Peyer's patch (tissue), 4 donors: Measurements from ENCODE around the gene MS4A4E.

Experiments used
- POLR2A ChIP-seq, 2 donors: fragments of 450-650 bp; IDR thresholded peaks; one replicate each; pipeline ENCODE4 v1.5.1; 2017; ENCODE audit warnings: antibody characterized with exemption in 2 of 2, mild to moderate bottlenecking in 2 of 2, moderate library complexity in 2 of 2
- TF ChIP-seq, protein P1 (sequence below), 6 experiments: fragments of 450-650 bp in 4 of 6; fragments of 200-600 bp in 2 of 6; sonication (generic) in 1 of 6; IDR thresholded peaks; one replicate each; pipeline ENCODE4 v1.5.1; 2017 to 2019; ENCODE audit warnings: antibody characterized with exemption in 6 of 6, mild to moderate bottlenecking in 3 of 6, moderate library complexity in 1 of 6

DNA sequence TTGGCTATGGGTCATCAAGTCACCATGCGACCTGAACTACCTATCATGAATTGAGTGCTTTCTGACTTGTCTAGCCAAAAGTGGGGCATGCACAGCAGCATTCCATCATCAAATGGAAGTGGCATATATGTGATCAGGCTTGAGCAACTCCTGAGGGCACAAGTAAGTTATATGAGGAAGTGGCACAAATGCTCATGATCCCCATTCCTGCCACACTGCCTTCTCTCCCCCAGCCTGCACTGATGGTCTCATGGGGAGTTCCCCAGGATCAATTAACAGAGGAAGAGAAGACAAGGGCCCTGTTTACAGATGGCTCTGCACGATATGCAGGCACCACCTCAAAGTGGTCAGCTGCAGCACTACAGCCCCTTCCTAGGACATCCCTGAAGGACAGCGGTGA, 21.8 kb downstream of the MS4A4E start:
- TF ChIP-seq POLR2A (IDR thresholded peaks at IDR 0.05) = no peak
- TF ChIP-seq, protein P1, sequence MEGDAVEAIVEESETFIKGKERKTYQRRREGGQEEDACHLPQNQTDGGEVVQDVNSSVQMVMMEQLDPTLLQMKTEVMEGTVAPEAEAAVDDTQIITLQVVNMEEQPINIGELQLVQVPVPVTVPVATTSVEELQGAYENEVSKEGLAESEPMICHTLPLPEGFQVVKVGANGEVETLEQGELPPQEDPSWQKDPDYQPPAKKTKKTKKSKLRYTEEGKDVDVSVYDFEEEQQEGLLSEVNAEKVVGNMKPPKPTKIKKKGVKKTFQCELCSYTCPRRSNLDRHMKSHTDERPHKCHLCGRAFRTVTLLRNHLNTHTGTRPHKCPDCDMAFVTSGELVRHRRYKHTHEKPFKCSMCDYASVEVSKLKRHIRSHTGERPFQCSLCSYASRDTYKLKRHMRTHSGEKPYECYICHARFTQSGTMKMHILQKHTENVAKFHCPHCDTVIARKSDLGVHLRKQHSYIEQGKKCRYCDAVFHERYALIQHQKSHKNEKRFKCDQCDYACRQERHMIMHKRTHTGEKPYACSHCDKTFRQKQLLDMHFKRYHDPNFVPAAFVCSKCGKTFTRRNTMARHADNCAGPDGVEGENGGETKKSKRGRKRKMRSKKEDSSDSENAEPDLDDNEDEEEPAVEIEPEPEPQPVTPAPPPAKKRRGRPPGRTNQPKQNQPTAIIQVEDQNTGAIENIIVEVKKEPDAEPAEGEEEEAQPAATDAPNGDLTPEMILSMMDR (IDR thresholded peaks at IDR 0.05) = no peak
